Measurements from ENCODE around the gene LPAR3.
A peak's percentile ranks its signal among the peaks of the same experiment; 100 is the strongest.

LPAR3 gene

DNA sequence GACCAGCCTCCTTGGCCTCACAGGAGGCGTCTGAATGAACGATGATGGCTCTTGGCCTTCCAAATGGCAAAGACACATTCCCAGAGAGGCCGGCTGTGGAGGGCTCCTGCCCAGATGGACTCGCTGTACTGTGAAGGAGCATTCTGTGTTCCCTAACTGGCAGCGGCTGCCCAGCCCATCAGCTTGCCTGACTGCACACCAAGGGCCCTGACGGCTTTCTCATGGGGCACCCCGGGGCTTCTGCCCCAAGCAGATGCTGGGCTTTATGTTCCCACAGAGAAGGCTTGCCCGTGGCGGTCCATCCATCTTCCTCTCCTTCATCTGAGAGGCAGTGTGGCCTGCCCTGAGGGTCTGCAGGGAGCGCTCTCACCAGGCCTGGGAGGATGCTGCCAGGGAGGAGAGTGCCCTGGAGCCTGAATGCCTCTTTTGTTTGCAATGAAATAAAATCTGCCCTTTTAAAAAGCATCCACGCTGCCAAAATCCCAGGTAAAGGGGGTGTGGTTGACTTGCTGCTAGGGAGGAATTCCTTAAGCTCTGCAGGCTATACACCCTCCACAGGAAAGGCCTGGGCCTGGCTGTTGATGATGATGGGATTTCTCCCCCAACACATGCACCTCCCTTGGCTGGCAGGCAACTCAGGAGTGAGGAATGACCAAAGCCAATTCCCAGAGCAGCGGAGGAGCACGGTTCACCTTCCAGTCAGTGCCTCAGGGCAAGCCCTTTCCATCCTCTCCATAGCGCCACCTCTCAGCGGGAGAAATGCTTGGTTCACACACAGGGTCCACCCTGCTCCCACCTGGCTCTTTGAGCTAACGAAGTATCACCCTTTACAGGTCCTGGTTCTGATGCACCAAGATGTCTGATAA lies 118.1 kb downstream of the LPAR3 start:
- DNase-seq (ENCODE audit: low read depth), result no peak

GRCh38 chr1:84773933-84774497 lies 119.0 kb downstream of the LPAR3 start:
- no peak for DNase-seq (ENCODE audit: low read depth)

DNA sequence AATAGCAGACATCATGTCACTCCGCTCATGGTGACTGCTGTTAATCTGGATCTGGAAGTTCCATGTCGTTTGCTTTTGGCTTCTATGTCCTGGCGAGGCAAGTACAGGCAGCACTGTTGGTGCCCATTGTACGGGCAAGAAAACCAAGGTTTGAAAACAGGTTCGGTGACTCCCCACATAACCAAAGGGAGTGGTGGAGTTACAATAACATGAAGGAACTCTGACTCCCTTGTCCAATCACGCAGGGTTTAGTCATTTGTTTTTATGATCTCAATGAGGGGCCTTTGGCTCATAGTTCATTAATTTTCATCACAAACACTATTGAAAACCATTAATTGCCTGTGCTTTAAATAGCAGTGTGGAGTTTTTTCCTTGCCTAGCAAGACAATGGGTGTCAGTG lies 119.8 kb downstream of the LPAR3 start:
- DNase-seq (ENCODE audit: low read depth), result no peak

DNA sequence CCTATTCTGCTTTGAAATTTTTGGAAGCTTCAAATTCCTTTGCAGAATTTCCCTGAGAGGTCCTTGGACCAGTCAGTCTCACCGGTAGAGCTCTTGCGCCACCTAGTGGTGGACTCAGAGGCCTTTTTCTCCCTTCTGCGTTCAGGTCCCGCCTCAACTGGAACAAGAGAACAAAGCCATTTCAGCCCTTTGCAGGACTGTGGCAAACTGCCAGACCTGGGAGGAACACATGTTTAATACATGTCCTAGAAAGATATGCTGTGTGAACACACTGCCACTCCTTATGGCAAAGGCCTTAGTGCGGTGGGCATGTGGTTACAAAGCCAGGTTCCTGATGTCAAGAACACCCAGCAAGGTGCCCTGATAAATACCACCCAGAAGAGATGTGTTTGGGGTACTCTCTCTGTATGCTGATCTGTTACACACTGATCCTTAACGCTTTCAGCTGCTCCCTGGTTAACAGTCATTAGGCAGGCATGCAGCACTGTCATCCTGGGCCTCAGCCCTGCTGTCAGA lies 120.5 kb downstream of the LPAR3 start:
- peak; percentile 67 for DNase-seq (ENCODE audit: low read depth)

- no peak for DNase-seq (ENCODE audit: low read depth)
Observed at GRCh38 chr1:84771895-84772294, 121.1 kb downstream of the LPAR3 start.

- DNase-seq (ENCODE audit: low read depth), result no peak
Observed at GRCh38 chr1:84770481-84770880, 122.5 kb downstream of the LPAR3 start.

DNA sequence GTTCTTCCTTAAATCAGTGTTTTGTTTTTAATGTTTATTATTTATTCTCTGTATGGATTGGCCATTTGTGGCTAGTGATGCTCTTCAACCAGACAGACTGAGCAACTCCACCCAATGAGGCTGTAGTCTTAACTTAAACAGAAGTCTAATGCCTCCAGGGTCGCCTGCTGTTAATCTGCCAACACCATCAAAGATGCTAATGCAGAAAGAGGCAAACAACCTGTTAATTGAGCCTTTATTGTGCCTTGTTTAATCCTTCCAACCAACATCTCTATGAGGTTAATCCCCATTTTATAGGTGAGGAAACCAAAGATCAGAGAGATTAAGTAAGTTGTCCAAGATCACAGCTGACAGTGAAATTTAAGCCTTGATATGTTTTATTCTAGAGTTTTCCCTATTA lies 123.4 kb downstream of the LPAR3 start:
- no peak for DNase-seq (ENCODE audit: low read depth)

GRCh38 chr1:84768634-84769033 lies 124.4 kb downstream of the LPAR3 start:
- no peak for DNase-seq (ENCODE audit: low read depth)

DNA sequence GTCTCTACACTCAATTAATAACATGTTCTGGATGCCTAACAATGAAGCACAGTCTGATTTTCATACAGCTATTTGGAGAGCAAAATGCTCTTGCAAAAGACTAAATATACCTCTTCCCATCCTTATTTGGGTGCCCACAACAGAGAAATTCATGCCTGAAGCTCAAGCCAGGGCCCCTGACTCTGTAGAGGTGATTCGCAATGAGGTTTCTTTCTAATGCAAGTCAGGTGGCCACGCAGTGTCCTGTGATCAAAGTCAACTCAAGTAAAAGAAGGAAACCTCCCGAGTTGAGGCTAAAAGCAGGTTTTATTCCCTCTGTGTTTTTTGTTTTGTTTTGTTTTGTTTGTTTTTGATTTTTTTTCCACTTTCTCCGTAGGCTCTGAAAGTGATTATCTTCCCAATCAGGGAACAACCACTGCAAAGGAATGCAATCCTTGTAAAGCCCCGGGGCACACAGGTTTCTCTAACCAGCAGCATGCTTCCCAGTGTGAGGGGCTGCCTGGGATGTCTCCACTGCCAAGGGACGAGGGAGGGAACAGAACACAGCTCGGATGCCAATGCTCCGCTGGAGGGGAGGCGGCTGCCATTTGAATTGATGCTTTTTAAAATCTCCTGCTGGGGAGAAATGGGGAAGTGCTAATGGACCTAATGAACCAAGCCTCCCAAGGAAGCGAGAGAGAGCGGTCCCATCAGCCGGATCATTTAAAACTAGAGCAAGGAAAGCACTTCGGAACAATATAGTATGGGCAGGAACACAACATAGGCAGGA lies 128.9 kb downstream of the LPAR3 start:
- no peak for DNase-seq (ENCODE audit: low read depth)

DNA sequence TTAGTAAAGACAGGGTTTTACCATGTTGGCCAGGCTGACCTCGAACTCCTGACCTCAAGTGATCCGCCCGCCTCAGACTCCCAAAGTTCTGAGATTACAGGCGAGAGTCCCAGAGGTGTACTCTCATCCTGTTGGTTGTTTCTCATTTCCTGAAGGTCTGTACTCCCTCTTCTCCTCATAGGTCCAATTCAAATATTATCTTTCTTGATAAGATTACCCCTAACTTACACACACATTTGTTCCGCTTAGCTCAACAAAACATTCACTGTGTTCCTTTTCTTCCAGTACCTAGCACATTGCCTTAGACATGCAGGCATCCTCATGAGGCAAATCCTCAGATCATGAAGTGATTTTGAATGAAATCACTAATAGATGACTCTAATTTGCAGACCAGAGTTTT lies 130.3 kb downstream of the LPAR3 start:
- DNase-seq (ENCODE audit: low read depth), result no peak

All from stromal cell of bone marrow (primary cell).